HCEC 1CT (cell line): ENCODE results near the gene CCDC102A.

Experiments used
- DNase-seq: peaks from one replicate; pipeline ENCODE4 v3.0.0-alpha.2; 2017

CCDC102A gene

GRCh38 chr16:57476546-57477410 is 59.6 kb downstream of the CCDC102A start:
- DNase-seq, result no peak

- DNase-seq, result no peak
These were observed 60.5 kb downstream of the CCDC102A start for GRCh38 chr16:57475711-57476339.

GRCh38 chr16:57474671-57475661 is 61.4 kb downstream of the CCDC102A start:
- DNase-seq, result no peak

- DNase-seq, result no peak
These were observed 62.5 kb downstream of the CCDC102A start for GRCh38 chr16:57473906-57474305.

- DNase-seq, result no peak
These were observed 63.1 kb downstream of the CCDC102A start for GRCh38 chr16:57473176-57473840.

- no peak for DNase-seq
These were observed 63.7 kb downstream of the CCDC102A start for GRCh38 chr16:57472665-57473060.

GRCh38 chr16:57471852-57472664 is 64.3 kb downstream of the CCDC102A start:
- DNase-seq, result no peak

GRCh38 chr16:57471209-57471608 is 65.2 kb downstream of the CCDC102A start:
- DNase-seq, result no peak

GRCh38 chr16:57470711-57471110 is 65.7 kb downstream of the CCDC102A start:
- no peak for DNase-seq

- DNase-seq, result no peak
These were observed 66.4 kb downstream of the CCDC102A start for GRCh38 chr16:57469917-57470470.

GRCh38 chr16:57469046-57469445 is 67.3 kb downstream of the CCDC102A start:
- no peak for DNase-seq

GRCh38 chr16:57468346-57468745 is 68.0 kb downstream of the CCDC102A start:
- no peak for DNase-seq

GRCh38 chr16:57464523-57464922 is 71.8 kb downstream of the CCDC102A start:
- no peak for DNase-seq

GRCh38 chr16:57462978-57463362 is 73.4 kb downstream of the CCDC102A start:
- DNase-seq, result no peak

GRCh38 chr16:57462209-57462977 is 74.0 kb downstream of the CCDC102A start, which contains the start of gene POLR2C:
POLR2C (plus strand) TSS chr16:57462679; CDS start chr16:57462725, 46 bp downstream.
- peak; percentile 71 for DNase-seq
